GM12892 (cell line): Measurements from ENCODE around the gene SURF2.

ENCODE experiments used
- POLR2A ChIP-seq: IDR thresholded peaks from 2 replicates; pipeline ENCODE4 v1.6.1; 2011; ENCODE audit warnings: low read depth, low read length, control low read depth
- TAF1 ChIP-seq: IDR thresholded peaks from 2 replicates; pipeline ENCODE4 v1.6.1; 2011; ENCODE audit warnings: low read depth, mild to moderate bottlenecking, control low read depth, low read length, borderline replicate concordance

DNA sequence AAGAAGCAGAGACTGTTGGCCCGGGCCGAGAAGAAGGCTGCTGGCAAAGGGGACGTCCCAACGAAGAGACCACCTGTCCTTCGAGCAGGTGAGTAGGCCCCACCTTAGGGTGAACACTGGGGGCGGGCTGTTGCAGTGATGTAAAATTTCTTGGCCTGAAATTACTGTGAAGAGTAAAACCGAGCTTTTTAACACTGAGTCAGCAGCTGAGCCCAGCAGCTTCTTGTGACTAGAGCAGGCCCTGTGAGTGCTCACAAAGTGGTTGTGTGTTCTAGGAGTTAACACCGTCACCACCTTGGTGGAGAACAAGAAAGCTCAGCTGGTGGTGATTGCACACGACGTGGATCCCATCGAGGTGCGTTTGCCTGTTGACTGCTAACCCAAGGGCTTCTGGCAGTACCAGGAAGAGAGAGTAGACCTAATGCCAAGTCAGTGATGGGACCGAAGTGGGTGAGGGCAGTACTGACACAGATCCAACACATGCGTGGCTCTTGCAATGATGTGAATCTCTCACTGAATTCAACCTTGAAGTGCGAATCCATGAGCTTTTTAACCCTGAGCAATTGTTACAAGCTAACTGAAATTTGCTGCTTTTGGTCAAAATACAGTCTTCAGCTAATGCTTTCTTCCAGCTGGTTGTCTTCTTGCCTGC is 6.3 kb upstream of the SURF2 start:
- TF ChIP-seq TAF1 = no peak
- TF ChIP-seq POLR2A = peak; percentile 57
